HepG2 (cell line): ENCODE data around the gene ZBTB21. TPM values are rescaled to one million over a fixed set of nuclear protein-coding genes. Genes with fewer than 3 reads are reported as not detected.

Source experiments
- CHD4 ChIP-seq: fragments of 200-600 bp; sonication (generic); IDR thresholded peaks from 2 replicates; pipeline ENCODE4 v1.7.0; 2017; ENCODE audit warnings: mild to moderate bottlenecking, low read length, borderline replicate concordance
- ETS1 ChIP-seq: sonication (generic); formaldehyde crosslinking; IDR thresholded peaks from 2 replicates; pipeline ENCODE4 v1.4.0; 2020; ENCODE audit warnings: missing genetic modification reagents
- FOXC1 ChIP-seq: sonication (generic); formaldehyde crosslinking; IDR thresholded peaks from 2 replicates; pipeline ENCODE4 v1.8.0; 2022; ENCODE audit warnings: mild to moderate bottlenecking, missing genetic modification reagents, borderline replicate concordance
- FOXK1 ChIP-seq: sonication (generic); formaldehyde crosslinking; IDR thresholded peaks from 2 replicates; pipeline ENCODE4 v1.4.0; 2020; ENCODE audit warnings: low read depth, missing genetic modification reagents, borderline replicate concordance
- GFI1 ChIP-seq: sonication (generic); formaldehyde crosslinking; IDR thresholded peaks from 2 replicates; pipeline ENCODE4 v1.5.0; 2020; ENCODE audit warnings: missing genetic modification reagents, mild to moderate bottlenecking, borderline replicate concordance
- GPN1 ChIP-seq: sonication (generic); formaldehyde crosslinking; IDR thresholded peaks from 2 replicates; pipeline ENCODE4 v1.5.1; 2020; ENCODE audit warnings: missing genetic modification reagents, borderline replicate concordance
- KMT2B ChIP-seq: IDR thresholded peaks from 2 replicates; pipeline ENCODE4 v1.6.1; 2016; ENCODE audit warnings: missing genetic modification reagents, missing compliant biosample characterization
- NFAT5 ChIP-seq: sonication (generic); formaldehyde crosslinking; IDR thresholded peaks from 2 replicates; pipeline ENCODE4 v1.4.0; 2020; ENCODE audit warnings: missing genetic modification reagents
- SOX5 ChIP-seq: IDR thresholded peaks from 2 replicates; pipeline ENCODE4 v1.6.1; 2016; ENCODE audit warnings: borderline replicate concordance
- SP4 ChIP-seq: sonication (generic); formaldehyde crosslinking; IDR thresholded peaks from 2 replicates; pipeline ENCODE4 v1.8.1; 2023; ENCODE audit warnings: mild to moderate bottlenecking, missing genetic modification reagents
- WIZ ChIP-seq: sonication (generic); formaldehyde crosslinking; IDR thresholded peaks from 2 replicates; pipeline ENCODE4 v1.5.1; 2020; ENCODE audit warnings: mild to moderate bottlenecking, missing genetic modification reagents
- YY1 ChIP-seq: IDR thresholded peaks from 2 replicates; pipeline ENCODE4 v1.6.1; 2011; ENCODE audit warnings: low read length, low read depth, moderate library complexity, mild to moderate bottlenecking; ENCODE audit not compliant: insufficient read depth, insufficient replicate concordance
- ZFP62 ChIP-seq: sonication (generic); formaldehyde crosslinking; IDR thresholded peaks from 2 replicates; pipeline ENCODE4 v1.4.0; 2020; ENCODE audit warnings: missing genetic modification reagents
- ZNF350 ChIP-seq: sonication (generic); formaldehyde crosslinking; IDR thresholded peaks from 2 replicates; pipeline ENCODE4 v1.4.0; 2020; ENCODE audit warnings: mild to moderate bottlenecking, low read depth, missing genetic modification reagents, borderline replicate concordance
- ZNF503 ChIP-seq: sonication (generic); formaldehyde crosslinking; IDR thresholded peaks from 2 replicates; pipeline ENCODE4 v1.4.0; 2020; ENCODE audit warnings: missing genetic modification reagents
- ZNF749 ChIP-seq: sonication (generic); formaldehyde crosslinking; IDR thresholded peaks from 2 replicates; pipeline ENCODE4 v1.8.0; 2022; ENCODE audit warnings: mild to moderate bottlenecking, missing genetic modification reagents, moderate library complexity, borderline replicate concordance
- polyA plus RNA-seq, 8 experiments: library from polyadenylated mRNA; depleted of rRNA in 3 of 8; stranded (reverse) in 7 of 8; unstranded in 1 of 8; fragments of >200 nt; fragmentation: Illumina TruSeq in 4 of 8; extraction: Trizol in 4 of 8; gene quantifications; 2 replicates each; pipeline versions ENCODE4 v1.2.1 to v1.2.3, GENCODE V29; 2011 to 2016; ENCODE audit warnings: low read depth in 4 of 8, missing spikeins in 1 of 8, mixed read lengths in 1 of 8; ENCODE audit not compliant: insufficient read depth in 1 of 8
- total RNA-seq, 5 experiments: library from RNA; depleted of rRNA; stranded (reverse); fragments of >200 nt; fragmentation: Illumina TruSeq; extraction: Trizol; gene quantifications; 2 replicates each; pipeline ENCODE4 v1.2.3, GENCODE V29; 2016; ENCODE audit warnings: low read depth in 1 of 5
- TF ChIP-seq, protein P1 (sequence below): sonication (generic); formaldehyde crosslinking; IDR thresholded peaks from 2 replicates; pipeline ENCODE4 v1.8.0; 2022; ENCODE audit warnings: mild to moderate bottlenecking, missing genetic modification reagents, moderate library complexity
- TF ChIP-seq, protein P2 (sequence below): IDR thresholded peaks from 2 replicates; pipeline ENCODE4 v1.6.1; 2016; ENCODE audit warnings: mild to moderate bottlenecking

The ZBTB21 gene
- total and polyA plus RNA-seq, 2 of the 13 experiments (the other 11 are each of a cell fraction or from before 2014, with no cell fraction given), result 4.5 to 6.1 TPM

DNA sequence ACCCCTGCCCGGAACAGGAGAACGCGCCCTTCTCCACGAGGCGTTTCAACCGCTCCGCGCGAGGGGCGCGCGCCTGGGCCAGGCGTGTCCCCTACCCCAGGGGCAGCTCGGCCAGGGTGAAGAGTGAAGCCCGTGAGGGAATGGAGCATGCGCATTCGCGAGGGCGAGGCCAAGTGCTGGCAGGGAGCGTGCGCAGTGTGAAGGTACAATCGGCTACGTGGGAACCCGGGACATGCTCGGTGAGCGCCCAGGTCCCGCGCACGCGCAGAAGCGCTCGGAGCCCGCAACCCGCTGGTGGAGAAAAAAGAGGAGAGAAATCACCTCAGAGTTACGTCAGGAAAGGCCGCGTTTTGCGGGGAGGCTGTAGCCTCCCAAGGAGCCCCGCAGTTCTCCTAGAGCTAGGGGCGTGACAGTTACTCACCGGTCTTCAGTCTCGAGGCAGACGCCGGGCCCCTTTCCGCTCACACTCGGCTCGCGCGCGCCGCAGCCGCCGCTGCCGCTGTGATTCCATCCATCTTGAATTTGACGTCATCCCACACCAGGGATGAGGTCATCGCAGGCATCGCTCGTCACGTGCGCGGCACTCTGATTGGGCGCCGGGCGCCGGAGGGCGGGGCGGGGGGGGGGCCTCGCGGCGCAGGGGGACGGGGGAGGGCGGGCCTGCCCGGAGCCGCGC is at the start of gene ZBTB21 (continued):
- TF ChIP-seq NFAT5 (no peak; the same call in none of the 2 replicates), ZFP62 (CRISPR knock-in tag) (no peak), CHD4 (no peak), SP4 (CRISPR knock-in tag) (0 out of 2 replicates have a peak, but pooled peaks have one; percentile 4), ZNF749 (no peak; the same call in 1 of the 2 replicates), KMT2B (CRISPR knock-in tag) (0 out of 2 replicates have a peak, but pooled peaks have one; percentile 44), WIZ (CRISPR knock-in tag) (no peak), GFI1 (CRISPR knock-in tag) (0 out of 2 replicates have a peak, but pooled peaks have one; percentile 58), SOX5 (CRISPR knock-in tag) (no peak), GPN1 (CRISPR knock-in tag) (no peak), FOXK1 (peak; percentile 42; the same call in 1 of the 2 replicates), ZNF350 (peak; percentile 33; the same call in 1 of the 2 replicates), ETS1 (CRISPR knock-in tag) (0 out of 2 replicates have a peak, but pooled peaks have one; percentile 68), YY1 (peak; percentile 77), FOXC1 (CRISPR knock-in tag) (0 out of 2 replicates have a peak, but pooled peaks have one; percentile 45), ZNF503 (CRISPR knock-in tag) (0 out of 2 replicates have a peak, but pooled peaks have one; percentile 45)
- TF ChIP-seq, protein P1, sequence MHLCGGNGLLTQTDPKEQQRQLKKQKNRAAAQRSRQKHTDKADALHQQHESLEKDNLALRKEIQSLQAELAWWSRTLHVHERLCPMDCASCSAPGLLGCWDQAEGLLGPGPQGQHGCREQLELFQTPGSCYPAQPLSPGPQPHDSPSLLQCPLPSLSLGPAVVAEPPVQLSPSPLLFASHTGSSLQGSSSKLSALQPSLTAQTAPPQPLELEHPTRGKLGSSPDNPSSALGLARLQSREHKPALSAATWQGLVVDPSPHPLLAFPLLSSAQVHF (CRISPR knock-in tag), result 0 out of 2 replicates have a peak, but pooled peaks have one; percentile 53
- TF ChIP-seq, protein P2, sequence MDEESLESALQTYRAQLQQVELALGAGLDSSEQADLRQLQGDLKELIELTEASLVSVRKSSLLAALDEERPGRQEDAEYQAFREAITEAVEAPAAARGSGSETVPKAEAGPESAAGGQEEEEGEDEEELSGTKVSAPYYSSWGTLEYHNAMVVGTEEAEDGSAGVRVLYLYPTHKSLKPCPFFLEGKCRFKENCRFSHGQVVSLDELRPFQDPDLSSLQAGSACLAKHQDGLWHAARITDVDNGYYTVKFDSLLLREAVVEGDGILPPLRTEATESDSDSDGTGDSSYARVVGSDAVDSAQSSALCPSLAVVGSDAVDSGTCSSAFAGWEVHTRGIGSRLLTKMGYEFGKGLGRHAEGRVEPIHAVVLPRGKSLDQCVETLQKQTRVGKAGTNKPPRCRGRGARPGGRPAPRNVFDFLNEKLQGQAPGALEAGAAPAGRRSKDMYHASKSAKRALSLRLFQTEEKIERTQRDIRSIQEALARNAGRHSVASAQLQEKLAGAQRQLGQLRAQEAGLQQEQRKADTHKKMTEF (CRISPR knock-in tag), result peak; percentile 41; the same call in 1 of the 2 replicates
